IMR-90 (cell line): ENCODE data around the gene RUSC1. TPM values are rescaled to one million over a fixed set of nuclear protein-coding genes. Genes with fewer than 3 reads are reported as not detected.

Experiments used
- MAZ ChIP-seq: IDR thresholded peaks from 2 replicates; pipeline ENCODE4 v1.6.1; 2012; ENCODE audit warnings: low read depth, mild to moderate bottlenecking, low read length, improper control_type of control experiment, moderate library complexity, borderline replicate concordance
- SMC3 ChIP-seq: fragments of 150-350 bp; IDR thresholded peaks from 2 replicates; pipeline ENCODE4 v1.6.1; 2016; ENCODE audit warnings: low read depth, mild to moderate bottlenecking, antibody characterized with exemption, low read length, moderate library complexity
- polyA plus RNA-seq, 3 experiments: library from polyadenylated mRNA; depleted of rRNA; stranded (reverse); fragments of >200 nt; gene quantifications; 2 replicates each; pipeline ENCODE4 v1.2.3, GENCODE V29; 2012; ENCODE audit warnings: low replicate concordance in 1 of 3
- total RNA-seq: library from RNA; depleted of rRNA; stranded (reverse); fragments of >200 nt; gene quantifications from 2 replicates; pipeline ENCODE4 v1.2.3, GENCODE V29; 2012

RUSC1 gene
- total and polyA plus RNA-seq, 2 of the 4 experiments (the other 2 are of a cell fraction), result 4.1 to 31.4 TPM

DNA sequence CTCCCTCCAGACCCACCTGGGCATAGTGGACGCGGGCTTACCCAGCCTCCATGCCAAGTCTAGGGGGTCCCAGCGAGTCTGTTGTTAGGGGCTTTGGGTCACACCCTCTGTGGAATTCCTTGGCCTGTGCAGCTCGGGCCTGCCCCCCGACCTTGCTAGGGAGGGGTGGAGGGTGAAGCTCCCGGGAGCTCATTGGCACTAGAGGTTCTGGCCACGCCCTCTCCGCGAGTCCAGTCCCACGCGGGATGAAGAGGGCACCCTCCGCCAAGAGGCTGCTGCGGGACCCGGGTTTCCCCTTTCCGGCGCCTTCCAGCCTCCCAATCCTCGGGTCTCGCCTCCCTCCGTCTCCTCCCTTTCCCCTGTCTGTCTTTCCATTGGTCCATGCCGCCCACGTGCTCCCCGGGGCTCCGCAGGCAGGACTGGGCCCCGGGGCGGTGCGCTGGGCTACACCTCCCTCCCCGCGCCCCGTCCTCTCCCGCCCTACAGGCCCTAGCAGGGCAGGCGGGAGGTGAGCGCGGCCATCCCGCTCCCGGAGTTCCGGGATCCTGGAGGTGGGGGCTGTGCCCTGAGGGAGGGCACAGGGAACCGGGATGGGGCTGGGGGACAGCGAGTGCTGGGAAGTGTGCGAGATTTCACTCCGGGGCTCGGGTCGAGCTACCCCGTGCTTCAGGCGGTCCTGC, 3.5 kb downstream of the RUSC1 start (continued):
- TF ChIP-seq SMC3 (no peak), MAZ (peak; percentile 72; the same call in 1 of the 2 replicates)
